ENCODE data around the gene ZCCHC17.
"Not testable (repeated sequence)": the region's sequence is repeated elsewhere in the genome, so short reads cannot be mapped to it uniquely, and the experiment has no call there.

Gene ZCCHC17

DNA sequence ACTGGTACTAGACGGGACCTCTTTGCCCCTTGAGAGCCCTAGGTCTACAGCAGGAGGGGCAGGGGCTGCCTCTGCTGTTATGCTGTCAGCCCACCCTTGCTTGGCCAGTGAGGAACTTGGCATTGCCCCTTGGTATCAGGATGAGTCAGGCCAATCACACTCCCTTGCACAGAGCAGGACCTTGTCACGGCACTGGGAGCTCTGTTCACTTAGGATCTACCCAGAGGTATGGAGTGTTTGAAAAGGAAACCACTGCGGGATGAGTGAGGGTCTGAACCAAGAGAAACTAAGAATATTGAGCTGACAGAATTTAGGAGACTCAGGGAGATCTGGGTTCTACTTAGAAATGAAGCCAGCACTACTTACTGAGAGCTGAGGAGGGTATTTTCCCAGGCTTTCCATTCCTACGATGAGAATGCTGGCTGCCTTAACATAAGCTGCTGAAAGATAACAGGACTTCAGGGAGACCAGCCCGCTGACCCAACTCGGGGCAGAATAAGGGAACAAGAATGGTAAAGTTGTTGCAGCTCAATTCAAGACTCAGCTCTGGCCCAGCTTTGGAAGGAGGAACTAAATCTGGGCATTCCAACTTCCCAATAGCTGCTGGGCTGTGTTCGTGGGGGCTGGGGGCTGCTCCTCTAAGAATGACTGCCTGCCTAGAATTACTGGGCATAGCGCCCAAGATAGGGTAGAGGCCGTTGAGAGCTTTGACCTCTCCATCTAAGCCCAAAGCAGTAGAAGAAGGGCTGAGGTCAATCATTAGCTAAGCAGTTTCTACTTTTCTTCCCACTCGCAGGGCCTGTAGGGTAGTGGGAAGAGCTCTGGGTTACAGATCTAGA, 74.5 kb downstream of the ZCCHC17 start:
- no peak for DNase-seq

DNA sequence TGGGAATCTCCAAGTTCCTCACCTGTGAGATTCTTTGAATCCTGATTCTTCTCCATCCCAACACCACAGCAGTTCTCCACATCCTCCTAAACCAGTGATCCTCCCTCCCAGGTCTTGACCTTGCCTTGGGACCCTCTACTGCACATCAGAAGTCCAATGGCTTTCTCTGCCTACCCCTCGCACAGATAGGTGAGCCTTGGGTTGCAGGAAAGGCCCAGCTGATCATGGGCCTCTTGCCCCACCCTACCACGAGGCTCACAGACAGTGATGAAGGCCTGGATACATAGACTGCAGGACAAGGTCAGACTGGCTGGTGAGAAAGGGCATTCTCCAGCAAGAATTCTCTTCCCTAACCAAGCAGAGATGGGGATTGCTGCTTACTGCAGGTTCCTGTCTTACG, 75.2 kb downstream of the ZCCHC17 start:
- DNase-seq = no peak

DNA sequence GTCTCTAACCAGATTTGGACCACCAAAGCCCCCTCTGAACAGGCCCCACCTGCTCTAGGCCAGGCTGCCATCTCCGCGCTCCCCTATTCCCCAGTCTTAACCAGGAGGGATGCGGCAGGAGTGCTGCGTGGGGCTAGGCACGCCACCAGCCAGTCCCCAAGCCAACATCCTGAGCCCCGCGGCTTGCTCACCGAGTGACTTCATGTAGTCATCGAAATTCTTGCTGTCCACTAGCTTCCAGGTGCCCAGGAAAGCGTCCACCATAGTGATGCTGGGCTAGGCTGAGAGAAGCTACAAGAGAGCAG, 75.9 kb downstream of the ZCCHC17 start:
- no peak for DNase-seq

DNA sequence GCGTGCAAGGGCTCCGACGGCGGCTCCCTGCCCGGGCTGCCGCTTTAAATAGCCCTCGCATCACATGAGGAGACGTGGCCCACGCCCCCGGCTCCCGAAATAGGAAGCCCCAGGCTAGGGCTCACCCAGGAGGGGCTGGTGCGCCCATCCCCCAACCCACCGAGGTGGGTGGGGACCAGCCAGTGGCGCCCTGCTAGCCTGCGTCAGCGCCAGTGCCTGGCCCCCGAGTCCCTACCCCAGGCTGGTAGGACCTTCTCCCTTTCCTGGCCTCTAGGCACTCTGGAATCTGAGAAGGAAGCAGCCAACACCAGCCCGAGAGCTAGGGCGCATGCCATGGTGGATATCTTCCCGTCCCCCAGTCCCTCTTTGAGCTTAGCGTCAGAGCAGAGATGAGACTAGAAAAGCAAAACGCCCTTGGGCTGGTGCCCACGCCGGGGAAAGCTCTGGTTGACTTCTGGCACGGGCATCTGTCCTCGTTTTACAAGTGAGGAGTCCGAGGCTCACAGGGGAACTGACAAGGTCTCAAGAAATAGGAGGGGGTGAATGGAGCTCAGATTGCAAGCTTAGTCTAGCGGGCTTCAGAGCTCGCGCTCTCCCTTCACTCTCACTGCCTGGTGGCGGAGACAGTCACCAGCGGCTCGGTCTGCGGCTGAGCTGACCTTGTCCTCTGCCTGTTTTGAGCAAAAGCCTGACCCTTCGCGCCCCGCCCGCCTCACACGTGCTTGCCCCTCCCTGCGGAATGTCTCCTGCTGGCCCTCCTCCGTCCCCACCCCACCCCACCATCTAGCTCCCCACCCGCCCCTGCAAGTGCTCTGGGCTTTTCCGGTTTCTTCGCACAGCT, 76.4 kb downstream of the ZCCHC17 start, which contains the start of gene FABP3:
Gene FABP3, minus strand, starts transcription at position 21 of the 841 bp plus-strand sequence. CDS start 62 bp downstream, outside the sequence.
- DNase-seq = peak; percentile 27

DNA sequence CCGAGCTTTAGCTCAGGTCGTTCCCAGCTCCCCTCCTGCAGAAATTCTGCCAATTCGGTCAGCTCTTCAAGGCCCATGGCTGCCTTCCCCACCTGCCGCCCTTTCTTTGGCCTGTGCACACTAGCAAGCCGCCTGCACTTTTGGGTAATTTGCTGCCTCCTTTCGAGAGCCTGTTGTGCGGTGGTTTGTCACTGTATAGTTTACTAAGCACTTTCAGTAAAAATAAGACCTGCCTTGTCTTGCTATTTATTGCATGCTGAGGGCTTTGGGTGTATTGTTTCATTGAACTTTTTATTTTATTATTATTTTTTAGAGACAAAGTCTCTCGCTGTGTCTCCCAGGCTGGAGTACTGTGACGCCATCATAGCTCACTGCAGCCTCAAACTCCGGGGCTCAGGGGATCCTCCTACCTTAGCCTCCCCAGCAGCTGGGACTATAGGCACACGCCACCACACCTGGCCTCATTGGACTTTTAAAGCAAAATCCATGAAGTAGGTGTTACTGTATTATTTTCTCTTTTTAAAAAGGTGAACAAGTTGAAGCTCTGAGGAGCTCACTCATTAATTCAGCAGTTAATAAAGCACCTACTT, 77.2 kb downstream of the ZCCHC17 start:
- no peak for DNase-seq

DNA sequence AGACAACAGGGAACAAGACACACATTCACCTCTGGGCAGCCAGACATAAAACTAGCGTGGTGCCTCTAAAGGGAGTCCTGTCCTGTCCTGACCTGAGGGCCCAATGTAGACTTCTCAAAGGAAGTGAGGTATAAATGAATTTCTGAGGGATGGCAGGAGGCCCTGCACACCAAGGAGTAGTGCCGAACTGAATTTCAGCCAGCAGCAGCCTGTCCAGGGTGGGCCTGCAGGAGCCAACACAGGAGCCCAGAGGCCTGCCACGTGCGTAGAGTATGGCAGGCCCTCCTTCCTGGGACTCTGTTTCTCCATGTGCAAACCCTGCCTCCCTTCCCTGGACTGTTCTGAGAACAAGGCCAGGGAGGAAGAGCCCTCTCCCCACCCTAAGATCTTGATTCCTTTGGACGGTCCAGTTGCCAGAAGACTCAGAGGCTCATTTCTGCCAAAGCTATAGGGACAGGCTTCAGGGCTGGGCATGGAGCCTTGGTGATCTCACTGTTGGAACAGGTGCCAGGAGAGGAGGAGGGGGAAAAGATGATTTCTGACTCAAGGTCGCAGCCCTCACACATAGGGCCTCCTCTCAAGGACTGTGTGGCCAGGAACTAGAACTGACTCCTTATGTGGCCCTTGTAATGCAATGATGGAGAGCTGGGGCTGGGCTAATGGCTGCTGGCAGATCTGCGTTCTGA, 77.8 kb downstream of the ZCCHC17 start:
- DNase-seq = no peak

DNA sequence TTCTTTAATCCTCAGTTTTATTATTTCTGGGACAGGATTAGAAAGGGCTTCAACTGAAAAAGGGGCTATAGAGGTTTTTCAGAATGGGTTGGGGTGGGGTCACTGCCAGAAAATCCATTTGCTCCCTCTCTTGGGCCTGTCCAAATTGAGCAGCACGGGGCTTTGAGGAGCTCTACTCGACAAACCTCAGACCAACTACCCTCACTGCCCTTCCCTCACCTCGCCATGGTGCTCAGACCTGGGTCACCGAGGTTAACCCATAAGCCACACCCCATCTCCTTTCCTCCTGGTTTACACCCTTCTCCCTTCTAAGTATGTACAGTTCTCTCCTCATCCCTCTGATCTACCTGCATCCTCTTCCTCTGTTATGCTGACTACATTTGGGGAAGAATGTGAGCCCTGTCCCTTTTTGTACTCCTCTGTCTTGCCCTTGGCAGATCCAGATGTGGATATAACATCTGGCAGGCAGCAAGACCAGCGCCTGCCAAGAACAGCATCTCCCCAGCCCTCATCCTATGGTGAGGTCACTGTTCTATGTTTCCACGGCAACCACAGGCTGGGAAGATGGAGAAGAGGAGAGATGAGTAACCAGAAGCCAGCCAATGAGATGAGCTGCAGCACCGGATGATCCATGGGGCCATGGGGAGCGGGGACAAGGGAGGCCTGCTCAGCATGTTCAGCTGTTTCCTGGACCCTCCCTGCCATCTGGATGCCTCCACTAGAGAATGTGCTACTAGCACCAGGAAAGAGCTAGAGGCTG, 79.7 kb downstream of the ZCCHC17 start:
- DNase-seq = no peak

DNA sequence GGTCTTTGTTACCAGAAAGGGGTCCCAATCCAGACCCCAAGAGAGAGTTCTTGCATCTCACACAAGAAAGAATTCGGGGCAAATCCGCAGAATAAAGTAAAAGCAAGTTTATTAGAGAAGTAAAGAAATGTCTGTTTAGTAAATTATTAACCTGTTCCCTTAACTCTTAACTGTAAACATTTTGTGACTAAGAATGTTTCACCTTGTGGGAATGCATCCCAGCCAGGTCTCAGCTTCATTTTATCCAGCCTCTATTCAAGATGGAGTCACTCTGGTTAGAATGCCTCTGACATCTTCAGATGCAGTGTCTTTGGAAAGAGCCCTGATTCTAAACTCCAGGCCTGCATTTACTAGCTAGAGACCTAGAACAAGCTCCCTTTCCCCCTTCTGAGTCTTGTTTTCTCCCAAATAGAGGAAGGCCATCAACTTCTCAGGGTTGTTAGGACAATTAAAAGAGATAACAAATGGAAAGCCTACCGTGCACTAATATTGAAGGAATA, 80.6 kb downstream of the ZCCHC17 start:
- no peak for DNase-seq

DNA sequence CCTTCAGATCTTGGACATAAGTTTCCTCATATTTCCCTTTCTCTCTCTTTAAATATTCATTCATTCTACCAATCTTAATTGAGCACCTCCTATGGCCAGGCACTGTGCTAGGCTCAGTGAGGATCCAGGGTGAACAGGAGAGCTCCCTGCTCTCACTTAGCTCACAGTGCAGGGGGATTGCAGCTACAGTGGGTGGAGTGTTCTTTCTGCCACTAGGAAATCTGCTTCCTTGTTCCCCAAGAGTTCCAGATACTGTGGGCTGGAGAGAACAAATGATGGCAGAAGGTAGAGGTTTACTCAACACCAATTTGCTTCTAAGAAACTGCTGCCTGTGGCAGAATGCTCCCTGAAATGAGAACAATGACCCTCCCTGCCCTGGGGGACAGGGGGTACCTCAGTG, 81.2 kb downstream of the ZCCHC17 start:
- DNase-seq = no peak

DNA sequence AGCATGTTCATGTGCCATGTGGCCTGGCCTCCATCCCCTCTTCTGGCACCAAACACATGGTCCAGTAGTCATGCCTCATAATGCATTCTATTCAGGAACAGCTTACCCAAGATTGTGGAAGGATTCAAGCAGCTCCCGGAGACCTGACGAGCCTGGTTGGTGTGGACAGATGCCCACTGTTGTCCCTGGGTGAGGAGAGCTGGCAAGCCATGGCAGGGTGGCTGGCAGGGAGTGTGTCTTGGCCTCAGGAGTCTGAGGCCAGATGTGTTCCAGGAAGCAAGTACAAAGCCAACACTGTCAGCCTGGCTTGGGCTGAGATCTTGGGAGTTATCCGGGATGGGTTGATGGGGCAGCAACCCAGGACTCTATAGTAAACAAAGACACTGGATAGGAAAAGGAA, 83.3 kb downstream of the ZCCHC17 start:
- no peak for DNase-seq

DNA sequence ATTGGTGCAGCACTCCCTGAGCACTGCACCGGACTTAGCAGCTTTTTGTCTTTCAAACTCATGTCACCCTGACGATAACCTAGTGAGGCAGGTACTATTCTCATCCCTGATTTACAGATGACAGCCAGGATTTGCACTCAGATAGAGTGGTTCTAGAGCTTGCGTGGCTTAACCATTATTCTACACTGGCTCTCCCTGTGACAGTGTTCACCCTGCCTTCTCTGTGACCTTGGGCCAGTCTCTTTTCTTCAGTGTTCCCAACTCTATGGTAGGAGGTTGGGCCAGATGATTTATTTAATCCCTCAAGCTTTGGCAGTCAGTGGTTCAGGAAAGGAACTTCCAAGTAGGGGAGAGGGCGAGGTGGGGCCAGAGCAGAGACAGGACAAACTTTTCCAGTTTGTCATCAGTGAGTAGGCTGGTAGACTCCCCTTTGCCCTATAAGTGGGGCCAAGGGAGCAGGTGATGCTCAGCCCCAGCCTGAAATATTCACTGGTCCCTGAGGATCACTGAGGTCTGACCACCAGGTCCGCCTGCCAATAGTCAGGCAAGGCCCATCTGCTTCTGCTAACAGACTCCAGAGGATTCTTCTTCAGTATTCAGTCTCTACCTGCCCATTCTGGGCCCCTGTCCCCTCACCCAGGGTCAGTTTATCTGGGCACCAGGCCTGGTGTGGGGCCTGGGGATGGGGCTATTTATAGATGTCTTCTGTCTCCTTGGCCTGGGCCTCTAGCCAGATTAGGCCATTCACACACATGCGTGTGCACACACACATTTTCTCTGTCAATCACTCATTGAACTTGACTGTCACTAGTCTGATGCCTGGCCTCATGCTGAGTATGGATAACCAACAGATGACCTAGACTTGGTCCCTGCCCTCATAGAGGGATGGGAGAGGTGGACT, 84.8 kb downstream of the ZCCHC17 start:
- no peak for DNase-seq

DNA sequence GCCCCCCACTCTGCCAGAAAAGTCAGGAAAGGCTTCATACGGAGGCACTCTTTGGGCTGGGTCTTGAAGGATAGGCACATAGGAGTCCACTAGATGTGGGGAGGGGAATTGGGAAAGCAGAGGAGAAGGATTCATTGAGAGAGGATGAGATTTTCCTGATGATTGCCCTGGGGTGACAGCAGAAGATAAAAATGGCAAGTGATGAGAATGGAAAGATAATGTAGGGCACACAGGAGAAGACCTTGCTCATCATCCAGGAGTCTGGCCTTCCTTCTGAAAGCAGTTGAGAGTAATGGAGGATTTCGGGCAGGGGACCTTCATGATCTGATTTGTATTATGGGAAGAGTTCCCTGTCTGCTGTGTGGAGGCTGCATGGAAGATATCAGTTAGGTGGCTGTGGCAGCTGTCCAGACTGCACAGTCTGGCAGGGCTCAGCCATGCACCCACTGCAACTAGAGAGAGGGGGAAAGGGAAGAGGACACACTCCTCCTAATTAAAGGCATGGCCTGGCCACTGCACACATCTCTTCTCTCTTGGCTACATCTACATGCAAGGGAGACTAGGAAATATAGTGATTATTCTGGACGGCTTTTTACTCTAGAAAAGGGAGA, 85.7 kb downstream of the ZCCHC17 start:
- no peak for DNase-seq

DNA sequence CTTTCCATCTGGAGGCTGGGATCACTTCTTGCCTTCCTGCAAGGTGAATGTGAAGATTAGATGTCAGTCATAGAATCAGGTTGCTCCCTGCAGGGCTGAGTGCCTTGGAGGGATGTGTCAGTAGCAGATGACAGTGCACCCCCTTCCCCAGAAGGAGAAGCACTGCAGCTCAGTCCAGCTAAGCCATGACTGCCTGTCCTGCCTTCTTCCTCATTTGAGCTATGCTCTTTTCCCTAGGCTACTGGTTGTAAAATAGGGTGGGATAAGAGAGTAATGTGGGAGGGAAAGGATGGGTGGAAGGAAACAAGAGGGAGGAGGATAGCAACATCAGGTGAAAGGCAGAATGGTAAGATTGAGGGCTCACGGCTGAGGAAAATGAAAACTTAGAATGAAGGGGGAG, 87.1 kb downstream of the ZCCHC17 start:
- DNase-seq = no peak

DNA sequence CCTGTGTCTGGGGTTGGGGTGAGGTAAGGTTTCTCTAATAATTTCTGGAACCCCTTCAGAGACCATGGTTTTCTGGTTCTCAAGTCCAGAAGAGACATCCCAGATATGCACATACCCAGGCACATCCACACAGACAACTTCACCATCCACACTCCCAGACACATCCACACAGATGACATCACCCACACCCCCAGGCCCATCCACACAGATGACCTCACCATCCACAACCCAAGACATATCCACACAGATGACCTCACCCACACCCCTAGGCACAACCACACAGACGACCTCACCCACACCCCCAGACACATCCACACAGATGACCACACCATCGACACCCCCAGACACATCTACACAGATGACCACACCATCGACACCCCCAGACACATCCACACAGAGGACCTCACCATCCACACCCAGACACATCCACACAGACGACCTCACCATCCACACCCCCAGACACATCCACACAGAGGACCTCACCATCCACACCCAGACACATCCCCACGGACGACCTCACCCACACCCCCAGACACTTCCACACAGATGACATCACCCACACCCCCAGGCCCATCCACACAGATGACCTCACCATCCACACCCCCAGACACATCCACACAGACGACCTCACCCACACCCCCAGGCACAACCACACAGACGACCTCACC, 89.9 kb downstream of the ZCCHC17 start:
- not testable (repeated sequence) for DNase-seq

DNA sequence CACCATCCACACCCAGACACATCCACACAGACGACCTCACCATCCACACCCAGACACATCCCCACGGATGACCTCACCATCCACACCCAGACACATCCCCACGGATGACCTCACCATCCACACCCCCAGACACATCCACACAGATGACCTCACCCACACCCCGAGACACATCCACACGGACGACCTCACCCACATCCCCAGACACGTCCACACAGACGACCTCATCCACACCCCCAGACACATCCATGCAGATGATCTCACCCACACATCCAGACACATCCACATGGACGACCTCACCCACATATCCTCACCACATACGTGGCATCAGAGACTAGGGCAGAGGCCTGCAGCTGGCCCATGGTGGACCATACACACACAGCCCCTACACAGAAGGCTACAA, 90.8 kb downstream of the ZCCHC17 start:
- no peak for DNase-seq

DNA sequence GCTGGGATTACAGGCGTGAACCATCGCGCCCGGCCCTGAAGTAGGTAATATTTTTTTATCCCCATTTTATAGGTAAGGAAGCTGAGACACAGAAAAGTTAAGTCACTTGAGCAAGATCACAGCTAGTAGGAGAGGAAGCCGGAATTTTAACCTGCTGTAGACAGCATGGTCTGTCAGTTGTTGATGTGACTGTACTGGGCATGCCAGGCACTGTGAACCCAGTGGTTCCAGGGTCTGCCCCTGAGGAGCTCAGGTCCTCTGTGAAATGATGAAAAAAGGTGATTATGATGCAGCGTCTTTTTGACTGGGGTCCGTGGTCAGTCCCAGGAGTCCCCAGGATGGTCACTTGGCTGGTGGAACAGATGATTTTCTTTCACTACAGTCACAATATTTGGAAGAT, 92.8 kb downstream of the ZCCHC17 start:
- no peak for DNase-seq

DNA sequence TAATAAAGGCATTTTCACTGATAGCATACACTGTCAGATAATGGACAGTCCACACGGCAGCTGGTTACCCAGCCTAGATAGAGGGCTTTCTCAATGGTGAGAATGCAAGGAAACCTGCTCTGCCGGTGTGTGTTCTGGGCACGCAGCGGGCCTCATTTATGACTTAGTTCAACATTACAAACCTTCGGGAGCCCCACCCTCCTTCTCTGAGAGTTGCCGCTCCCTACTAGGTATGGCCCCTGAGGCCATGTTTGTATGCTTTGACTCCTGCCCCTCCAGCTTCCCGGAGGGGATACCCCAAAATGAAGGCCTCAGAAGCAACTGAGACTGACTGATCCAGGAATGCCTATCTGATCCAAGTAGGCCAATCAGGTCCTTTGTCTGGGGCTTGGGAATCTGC, 93.2 kb downstream of the ZCCHC17 start:
- no peak for DNase-seq

DNA sequence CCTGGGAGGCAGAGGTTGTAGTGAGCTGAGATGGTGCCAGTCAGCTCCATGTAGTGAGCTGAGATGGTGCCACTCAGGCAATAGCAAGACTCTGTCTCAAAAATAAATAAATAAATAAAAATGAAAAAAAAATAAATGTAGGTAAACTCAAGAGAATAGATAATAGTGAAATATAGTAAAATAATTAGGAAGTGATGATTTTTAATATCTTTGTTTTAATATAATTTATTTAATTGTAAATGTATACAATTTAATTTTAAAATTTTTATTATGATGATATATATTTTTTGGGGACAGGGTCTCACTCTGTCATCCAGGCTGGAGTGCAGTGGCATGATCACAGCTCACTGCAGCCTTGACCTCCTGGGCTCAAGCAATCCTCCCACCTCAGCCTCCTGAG, 96.6 kb downstream of the ZCCHC17 start:
- DNase-seq = no peak

DNA sequence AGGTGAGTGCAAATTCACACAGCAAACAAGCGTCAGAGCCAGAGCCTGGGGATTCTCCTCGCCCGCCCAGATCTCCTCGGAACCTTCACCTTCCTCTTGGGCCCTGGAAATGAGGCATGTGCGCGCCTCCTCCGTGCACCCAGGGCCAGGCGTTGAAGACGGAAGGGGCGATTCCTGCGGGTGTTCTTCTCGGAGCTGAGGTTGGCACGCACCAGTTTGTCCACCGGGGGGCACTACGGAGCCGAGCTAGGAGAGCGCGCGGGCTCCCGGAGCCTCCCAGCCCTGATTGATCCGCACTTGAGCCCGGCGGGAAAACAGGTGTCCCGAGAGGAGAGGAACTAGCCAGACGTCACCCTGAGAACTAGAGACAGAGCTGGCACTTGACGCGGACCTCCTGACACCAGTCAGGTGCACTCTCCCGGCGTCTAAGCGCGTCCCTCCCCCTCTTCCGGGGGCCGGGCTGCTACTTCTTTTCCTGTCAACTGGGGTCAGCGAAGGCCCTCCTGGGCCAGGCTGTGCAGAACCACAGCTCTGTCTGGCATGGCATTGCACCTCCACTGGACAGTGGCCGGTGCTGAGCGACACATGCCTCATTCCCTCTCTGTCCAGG, 97.9 kb downstream of the ZCCHC17 start:
- DNase-seq = peak; percentile 81

Data from NCI-H1092 (cell line).